HG03432 (cell line): ENCODE measurements around the gene TCF4.

Experiments
- ATAC-seq: cut with Tn5 transposase; IDR thresholded peaks from one replicate; pipeline ENCODE4 v1.9.1; 2021; ENCODE audit warnings: mild to moderate bottlenecking, moderate library complexity; ENCODE audit not compliant: unreplicated experiment

The TCF4 gene

GRCh38 chr18:55506074-55506473, 81.9 kb downstream of the TCF4 start:
- ATAC-seq: no peak

- no peak for ATAC-seq
Observed at GRCh38 chr18:55504808-55505207, 83.2 kb downstream of the TCF4 start.

GRCh38 chr18:55503167-55503820, 84.7 kb downstream of the TCF4 start:
- ATAC-seq: no peak

- ATAC-seq: no peak
Observed at GRCh38 chr18:55501982-55502710, 85.8 kb downstream of the TCF4 start.

- no peak for ATAC-seq
Observed at GRCh38 chr18:55501579-55501978, 86.4 kb downstream of the TCF4 start.

- no peak for ATAC-seq
Observed at GRCh38 chr18:55500316-55501086, 87.5 kb downstream of the TCF4 start.

GRCh38 chr18:55499526-55499925, 88.5 kb downstream of the TCF4 start:
- no peak for ATAC-seq

- ATAC-seq: no peak
Observed at GRCh38 chr18:55497825-55498403, 90.1 kb downstream of the TCF4 start.

- ATAC-seq: no peak
Observed at GRCh38 chr18:55494899-55495298, 93.1 kb downstream of the TCF4 start.

- no peak for ATAC-seq
Observed at GRCh38 chr18:55494441-55494840, 93.6 kb downstream of the TCF4 start.

- no peak for ATAC-seq
Observed at GRCh38 chr18:55491616-55492015, 96.4 kb downstream of the TCF4 start.

- ATAC-seq: peak; percentile 92
Observed at GRCh38 chr18:55489034-55489986, 98.7 kb downstream of the TCF4 start.

- ATAC-seq: no peak
Observed at GRCh38 chr18:55488473-55488872, 99.5 kb downstream of the TCF4 start.

GRCh38 chr18:55487997-55488396, 100.0 kb downstream of the TCF4 start:
- no peak for ATAC-seq

GRCh38 chr18:55486936-55487335, 101.1 kb downstream of the TCF4 start:
- no peak for ATAC-seq

GRCh38 chr18:55485666-55486065, 102.3 kb downstream of the TCF4 start:
- ATAC-seq: no peak

GRCh38 chr18:55484773-55485172, 103.2 kb downstream of the TCF4 start:
- no peak for ATAC-seq

GRCh38 chr18:55483266-55483871, 104.6 kb downstream of the TCF4 start:
- ATAC-seq: no peak

GRCh38 chr18:55479656-55480420, 108.2 kb downstream of the TCF4 start:
- ATAC-seq: no peak
